ENCODE data around the gene EEF1AKMT2. TPM values are rescaled to one million over a fixed set of nuclear protein-coding genes. Genes with fewer than 3 reads are reported as not detected.
A peak's percentile ranks its signal among the peaks of the same experiment; 100 is the strongest.

Gene EEF1AKMT2
- total and polyA plus RNA-seq, 3 experiments from 2014 or later: 18.2 to 21.1 (median 18.6) TPM

DNA sequence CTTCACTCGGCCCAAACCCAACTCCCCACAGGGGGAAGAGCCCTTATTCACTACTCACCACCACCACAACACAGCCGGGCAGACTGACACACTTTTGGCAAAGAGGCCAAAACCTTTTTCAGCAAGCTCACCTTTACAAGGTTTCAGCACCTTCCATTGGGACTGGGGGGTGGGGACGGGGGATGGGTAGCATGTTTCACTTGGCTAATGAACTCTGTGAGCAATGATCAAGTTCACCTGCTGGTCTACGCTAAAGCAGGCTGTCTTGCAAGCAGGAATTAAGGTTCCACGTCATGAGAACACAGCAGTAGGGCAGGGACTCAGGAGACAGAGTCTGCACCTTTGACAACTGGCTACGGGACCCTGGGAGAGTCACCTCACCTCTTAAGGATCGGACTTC lies 54.5 kb downstream of the EEF1AKMT2 start:
- no peaks in the 10 kb centered on the region for H3K36me3 ChIP-seq (ENCODE audit: insufficient read depth, low read length)
- H3K4me1 Mint-ChIP-seq: peaks cover 96 to 100% (median 99%) of the 10 kb centered on the region in 3 donors
- ChIA-PET CTCF (interaction anchor here (0.9 to 17.4 kb wide), 2 partner anchors 18 to 110 kb away, joined by 3 to 397 read pairs; no protein-coding TSS in a partner anchor), POLR2A (interaction anchor here (0.5 to 1.8 kb wide), 5 partner anchors 9 to 83 kb away, joined by 3 to 7 read pairs (median 5); no protein-coding TSS in a partner anchor)
- no peaks in the 10 kb centered on the region for H3K27me3 ChIP-seq (ENCODE audit: insufficient read depth, low read length, poor library complexity, severe bottlenecking)
- no peak for DNase-seq
- H3K27ac ChIP-seq (ENCODE audit: low read depth, low read length): no peak overlapping the region
- H3K9me3 Mint-ChIP-seq: no peaks in the 10 kb centered on the region
- peaks cover 0 to 24% (median 7%) of the 10 kb centered on the region in 3 donors for H3K36me3 Mint-ChIP-seq
- no peaks in the 10 kb centered on the region for H3K9me3 ChIP-seq (ENCODE audit: low read length)
- peaks cover 100% of the 10 kb centered on the region for H3K4me1 ChIP-seq (ENCODE audit: insufficient read depth, low read length)
- no peaks in the 10 kb centered on the region for H3K27me3 Mint-ChIP-seq
- no peak overlapping the region for H3K4me3 ChIP-seq (ENCODE audit: low read length)
- peak overlapping the region; percentile 66 to 95 (median 80) for H3K4me3 Mint-ChIP-seq
- H3K27ac Mint-ChIP-seq: peak overlapping the region; percentile 79 to 98 (median 92)

DNA sequence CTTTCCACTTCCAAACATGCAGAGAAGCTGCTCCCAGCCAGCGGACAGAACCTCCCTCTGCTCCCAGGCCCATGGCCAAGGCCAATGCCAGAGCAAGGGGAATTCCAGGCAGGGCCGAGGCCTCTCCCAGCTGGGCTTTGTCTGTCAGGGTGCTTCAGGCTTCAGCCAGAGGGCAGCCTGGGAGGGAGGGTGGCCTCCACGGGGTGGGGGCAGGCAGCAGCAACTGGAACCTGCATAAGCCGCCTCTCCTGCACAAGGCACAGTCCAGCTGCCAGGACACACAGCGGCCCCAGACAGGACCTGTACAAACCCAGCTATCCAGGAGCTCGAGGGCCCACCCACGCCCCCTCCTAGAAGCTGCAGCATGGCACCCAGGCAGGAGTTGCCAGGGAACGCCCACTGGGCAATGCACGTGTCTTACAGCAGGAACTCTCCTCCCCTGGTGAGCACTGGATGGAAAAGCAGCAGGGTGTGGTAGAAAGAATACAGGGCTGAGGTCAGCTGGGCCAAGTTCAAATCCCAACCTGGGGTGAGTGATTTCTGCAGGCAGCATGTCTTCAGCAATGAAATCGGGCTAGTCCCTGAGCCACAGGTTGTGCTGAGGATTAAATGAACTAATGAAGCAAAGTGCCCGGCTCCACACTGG lies 55.1 kb downstream of the EEF1AKMT2 start:
- H3K4me3 ChIP-seq (ENCODE audit: low read length): no peak overlapping the region
- H3K27ac Mint-ChIP-seq: peak overlapping the region; percentile 89 to 99 (median 94)
- H3K36me3 ChIP-seq (ENCODE audit: insufficient read depth, low read length): no peaks in the 10 kb centered on the region
- H3K27me3 Mint-ChIP-seq: no peaks in the 10 kb centered on the region
- peaks cover 0 to 28% (median 7%) of the 10 kb centered on the region in 3 donors for H3K36me3 Mint-ChIP-seq
- peaks cover 100% of the 10 kb centered on the region for H3K4me1 ChIP-seq (ENCODE audit: insufficient read depth, low read length)
- no peak for DNase-seq
- H3K4me3 Mint-ChIP-seq: peak overlapping the region; percentile 66 to 95 (median 84)
- H3K9me3 ChIP-seq (ENCODE audit: low read length): no peaks in the 10 kb centered on the region
- H3K9me3 Mint-ChIP-seq: no peaks in the 10 kb centered on the region
- ChIA-PET POLR2A (interaction anchor here (1.1 to 1.8 kb wide), 4 partner anchors 8 to 82 kb away, joined by 3 to 5 read pairs (median 5); no protein-coding TSS in a partner anchor), CTCF (interaction anchor here (17.4 kb wide), 1 partner anchor 17 kb away, joined by 397 read pairs; no protein-coding TSS in a partner anchor)
- no peak overlapping the region for H3K27ac ChIP-seq (ENCODE audit: low read depth, low read length)
- H3K27me3 ChIP-seq (ENCODE audit: insufficient read depth, low read length, poor library complexity, severe bottlenecking): no peaks in the 10 kb centered on the region
- H3K4me1 Mint-ChIP-seq: peaks cover 96 to 100% (median 99%) of the 10 kb centered on the region in 3 donors

GRCh38 chr10:124735491-124736286 lies 56.0 kb downstream of the EEF1AKMT2 start:
- Histone ChIP-seq H3K4me3 (ENCODE audit: low read length) (no peak overlapping the region), H3K27me3 (ENCODE audit: insufficient read depth, low read length, poor library complexity, severe bottlenecking) (no peaks in the 10 kb centered on the region), H3K27ac (ENCODE audit: low read depth, low read length) (no peak overlapping the region), H3K9me3 (ENCODE audit: low read length) (no peaks in the 10 kb centered on the region), H3K4me1 (ENCODE audit: insufficient read depth, low read length) (peaks cover 100% of the 10 kb centered on the region), H3K36me3 (ENCODE audit: insufficient read depth, low read length) (no peaks in the 10 kb centered on the region)
- Mint-ChIP-seq H3K27ac (peak overlapping the region; percentile 89 to 99 (median 94)), H3K9me3 (no peaks in the 10 kb centered on the region), H3K4me3 (peak overlapping the region; percentile 73 to 95 (median 82)), H3K27me3 (no peaks in the 10 kb centered on the region), H3K4me1 (peaks cover 96 to 100% (median 97%) of the 10 kb centered on the region in 3 donors), H3K36me3 (peaks cover 0 to 36% (median 7%) of the 10 kb centered on the region in 3 donors)
- CTCF ChIA-PET: interaction anchor here (1.4 to 17.4 kb wide), 3 partner anchors 16 to 208 kb away, joined by 3 to 397 read pairs (median 4); no protein-coding TSS in a partner anchor
- DNase-seq: no peak
- POLR2A ChIA-PET: interaction anchor here (1.8 to 1.9 kb wide), 2 partner anchors 16 to 18 kb away, joined by 5 to 15 read pairs; no protein-coding TSS in a partner anchor

DNA sequence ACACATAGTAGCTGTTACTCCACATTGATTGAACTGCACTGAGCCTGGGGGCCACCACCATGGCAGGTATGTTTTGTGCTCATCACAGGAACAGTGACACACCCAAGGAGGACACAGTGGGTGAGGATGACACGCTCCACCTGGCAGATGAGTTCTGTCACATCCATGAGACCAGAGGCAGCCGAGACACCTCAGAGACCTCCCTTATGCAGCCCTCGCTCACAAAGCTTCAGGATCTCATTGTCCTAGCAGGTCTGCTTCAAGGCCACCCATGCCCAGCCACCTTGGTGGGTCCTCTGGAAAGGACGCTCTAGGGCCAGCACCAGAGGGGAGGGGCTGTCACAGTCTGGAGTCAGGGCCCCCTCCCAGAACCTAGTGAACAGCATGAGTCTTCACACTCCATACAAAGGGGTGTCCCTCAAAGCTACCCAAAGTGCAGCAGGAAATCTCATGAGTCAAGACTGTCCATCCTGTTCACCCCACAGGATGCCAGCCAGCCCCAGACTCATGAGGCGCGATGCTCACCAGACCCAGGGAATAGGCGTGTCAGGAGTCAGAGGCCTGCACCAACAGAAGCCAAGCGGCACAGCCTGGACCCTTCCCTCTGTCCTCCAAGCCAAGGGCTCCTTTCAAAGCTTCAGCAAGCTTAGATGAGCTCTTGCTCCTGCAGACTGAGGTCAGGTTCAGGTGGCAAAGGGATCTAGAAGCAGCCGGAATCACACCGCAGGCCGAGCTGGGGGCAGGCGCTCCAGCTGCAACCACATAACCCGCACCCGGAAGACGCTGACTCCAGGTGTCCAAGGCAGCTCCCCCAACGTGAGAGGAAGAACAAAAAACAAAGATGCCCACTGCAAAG lies 57.1 kb downstream of the EEF1AKMT2 start:
- Histone ChIP-seq H3K9me3 (ENCODE audit: low read length) (no peaks in the 10 kb centered on the region), H3K27ac (ENCODE audit: low read depth, low read length) (peak overlapping the region; percentile 65), H3K4me1 (ENCODE audit: insufficient read depth, low read length) (peaks cover 100% of the 10 kb centered on the region), H3K36me3 (ENCODE audit: insufficient read depth, low read length) (no peaks in the 10 kb centered on the region), H3K27me3 (ENCODE audit: insufficient read depth, low read length, poor library complexity, severe bottlenecking) (no peaks in the 10 kb centered on the region), H3K4me3 (ENCODE audit: low read length) (peak overlapping the region; percentile 26)
- POLR2A ChIA-PET: interaction anchor here (1.7 to 2.6 kb wide), 4 partner anchors 10 to 38 kb away, joined by 4 to 15 read pairs (median 8); partner anchors contain the start of gene FAM53B
- Mint-ChIP-seq H3K27ac (peak overlapping the region; percentile 89 to 99 (median 96)), H3K9me3 (no peaks in the 10 kb centered on the region), H3K36me3 (peaks cover 0 to 44% (median 10%) of the 10 kb centered on the region in 3 donors), H3K4me1 (peaks cover 95 to 100% (median 97%) of the 10 kb centered on the region in 3 donors), H3K4me3 (peak overlapping the region; percentile 79 to 95 (median 83)), H3K27me3 (no peaks in the 10 kb centered on the region)
- DNase-seq: peak in 2 of 5 donors; percentile 43 to 57
- CTCF ChIA-PET: interaction anchor here (1.1 to 23.7 kb wide), 10 partner anchors 8 to 207 kb away, joined by 3 to 397 read pairs (median 4); no protein-coding TSS in a partner anchor

GRCh38 chr10:124733571-124734245 lies 58.0 kb downstream of the EEF1AKMT2 start:
- Mint-ChIP-seq H3K4me1 (peaks cover 95 to 100% (median 97%) of the 10 kb centered on the region in 3 donors), H3K27me3 (no peaks in the 10 kb centered on the region), H3K36me3 (peaks cover 0 to 47% (median 10%) of the 10 kb centered on the region in 3 donors), H3K4me3 (peak overlapping the region; percentile 79 to 95 (median 83)), H3K9me3 (no peaks in the 10 kb centered on the region), H3K27ac (peak overlapping the region; percentile 89 to 99 (median 96))
- Histone ChIP-seq H3K27me3 (ENCODE audit: insufficient read depth, low read length, poor library complexity, severe bottlenecking) (no peaks in the 10 kb centered on the region), H3K27ac (ENCODE audit: low read depth, low read length) (peak overlapping the region; percentile 65), H3K36me3 (ENCODE audit: insufficient read depth, low read length) (no peaks in the 10 kb centered on the region), H3K4me1 (ENCODE audit: insufficient read depth, low read length) (peaks cover 100% of the 10 kb centered on the region), H3K9me3 (ENCODE audit: low read length) (no peaks in the 10 kb centered on the region), H3K4me3 (ENCODE audit: low read length) (peak overlapping the region; percentile 33)
- no peak for DNase-seq
- CTCF ChIA-PET: interaction anchor here (1.1 to 23.7 kb wide), 13 partner anchors 9 to 206 kb away, joined by 3 to 397 read pairs (median 4); no protein-coding TSS in a partner anchor
- POLR2A ChIA-PET: interaction anchor here (0.9 to 2.6 kb wide), 7 partner anchors 8 to 37 kb away, joined by 4 to 15 read pairs (median 6); partner anchors contain the start of gene FAM53B

DNA sequence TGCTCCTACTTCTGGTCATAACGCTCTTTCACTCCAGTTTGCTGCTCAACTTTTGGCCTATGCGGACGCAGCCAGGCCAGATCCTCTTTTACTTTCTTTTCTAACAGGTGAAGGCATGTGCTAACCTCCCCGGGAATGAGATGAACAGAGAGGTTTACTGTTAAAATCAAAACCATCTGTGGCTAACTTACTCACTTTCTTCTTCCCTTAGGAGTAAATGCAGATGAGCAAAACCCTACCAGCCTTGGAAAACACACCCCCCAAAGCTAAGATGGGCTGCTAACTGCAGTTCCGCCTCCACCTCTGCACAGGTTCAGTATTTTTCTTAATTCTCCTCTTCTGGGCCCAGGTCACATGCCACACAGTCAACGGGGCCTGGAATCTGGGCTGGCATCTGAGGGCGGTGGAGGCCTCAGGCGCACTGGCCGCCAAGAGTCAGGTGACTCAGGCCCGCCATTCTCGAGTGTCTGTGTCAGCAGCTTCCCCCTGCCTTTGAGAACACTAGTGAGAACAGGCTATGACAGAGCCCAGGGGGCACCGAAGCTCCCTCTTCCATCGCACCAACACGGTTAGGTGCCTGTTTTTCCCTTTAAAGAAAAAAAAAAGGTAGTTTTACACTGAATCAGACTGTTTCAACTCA lies 58.6 kb downstream of the EEF1AKMT2 start:
- Mint-ChIP-seq H3K27me3 (no peaks in the 10 kb centered on the region), H3K27ac (peak overlapping the region; percentile 89 to 99 (median 96)), H3K36me3 (peaks cover 0 to 53% (median 10%) of the 10 kb centered on the region in 3 donors), H3K4me1 (peaks cover 95 to 100% (median 97%) of the 10 kb centered on the region in 3 donors), H3K9me3 (no peaks in the 10 kb centered on the region), H3K4me3 (peak overlapping the region; percentile 67 to 95 (median 82))
- Histone ChIP-seq H3K9me3 (ENCODE audit: low read length) (no peaks in the 10 kb centered on the region), H3K4me3 (ENCODE audit: low read length) (peak overlapping the region; percentile 33), H3K4me1 (ENCODE audit: insufficient read depth, low read length) (peaks cover 100% of the 10 kb centered on the region), H3K27ac (ENCODE audit: low read depth, low read length) (peak overlapping the region; percentile 65), H3K36me3 (ENCODE audit: insufficient read depth, low read length) (no peaks in the 10 kb centered on the region), H3K27me3 (ENCODE audit: insufficient read depth, low read length, poor library complexity, severe bottlenecking) (no peaks in the 10 kb centered on the region)
- ChIA-PET POLR2A (interaction anchor here (0.9 to 2.6 kb wide), 6 partner anchors 8 to 36 kb away, joined by 4 to 11 read pairs (median 6); partner anchors contain the start of gene FAM53B), CTCF (interaction anchor here (1.2 to 23.7 kb wide), 7 partner anchors 9 to 90 kb away, joined by 3 to 397 read pairs (median 12); no protein-coding TSS in a partner anchor)
- peak in 3 of 5 donors; percentile 42 to 74 (median 46) for DNase-seq

Data from CD8-positive, alpha-beta memory T cell (primary cell).